OCI-LY7 (cell line): ENCODE measurements around the gene HSPBP1. TPM values are rescaled to one million over a fixed set of nuclear protein-coding genes. Genes with fewer than 3 reads are reported as not detected.
A peak's percentile ranks its signal among the peaks of the same experiment; 100 is the strongest.

Experiments
- BruUV-seq: library from RNA; stranded (reverse); fragments of 400-500 nt; replicated peaks from 2 replicates; lab custom pipeline; 2021; lab: Mats Ljungman, UMichigan
- CTCF ChIA-PET: fragments of 300-600 bp; sonication (Branson Sonifier 250); formaldehyde crosslinking; loops from one replicate; lab custom pipeline; 2022; ENCODE audit warnings: antibody characterized with exemption; ENCODE audit not compliant: unreplicated experiment; lab: Charles Lee
- POLR2A ChIA-PET: fragments of 300-600 bp; sonication (Branson Sonifier 250); formaldehyde crosslinking; loops from one replicate; lab custom pipeline; 2022; ENCODE audit warnings: antibody characterized with exemption; lab: Charles Lee
- DNase-seq: peaks from one replicate; pipeline ENCODE4 v3.0.0-alpha.2; 2015; ENCODE audit warnings: low spot score
- H2AFZ ChIP-seq: fragments of 200-600 bp; sonication (generic), shearing (Covaris generic); 2 replicates; pipeline ENCODE4 v1.6.1; 2014; ENCODE audit warnings: mild to moderate bottlenecking, antibody characterized with exemption, low read length, moderate library complexity
- H3K27ac ChIP-seq: fragments of 200-600 bp; sonication (generic); 2 replicates; pipeline ENCODE4 v1.5.1; 2014; ENCODE audit warnings: mixed run types, low read depth, mild to moderate bottlenecking, moderate library complexity, low read length, inconsistent platforms; ENCODE audit not compliant: poor library complexity, severe bottlenecking
- H3K36me3 ChIP-seq: fragments of 200-600 bp; sonication (generic); 2 replicates; pipeline ENCODE4 v1.6.1; 2014; ENCODE audit warnings: mild to moderate bottlenecking, antibody characterized with exemption, low read length, moderate library complexity, mixed read lengths; ENCODE audit not compliant: insufficient read depth
- H3K4me1 ChIP-seq: fragments of 200-600 bp; sonication (generic); 2 replicates; pipeline ENCODE4 v1.5.1; 2014; ENCODE audit warnings: mild to moderate bottlenecking, low read length; ENCODE audit not compliant: insufficient read depth, poor library complexity, severe bottlenecking
- H3K4me2 ChIP-seq: fragments of 200-600 bp; sonication (generic); 2 replicates; pipeline ENCODE4 v1.6.1; 2014; ENCODE audit warnings: mild to moderate bottlenecking, low read length
- H3K4me3 ChIP-seq: fragments of 200-600 bp; sonication (generic); 2 replicates; pipeline ENCODE4 v1.5.1; 2014; ENCODE audit warnings: mild to moderate bottlenecking, low read depth, low read length; ENCODE audit not compliant: poor library complexity, severe bottlenecking
- H3K79me2 ChIP-seq: fragments of 200-600 bp; sonication (generic); 2 replicates; pipeline ENCODE4 v1.6.1; 2016; ENCODE audit warnings: low read depth, mild to moderate bottlenecking, low read length, moderate library complexity, mixed read lengths; ENCODE audit not compliant: insufficient read depth
- H3K9me2 ChIP-seq: fragments of 200-600 bp; sonication (generic); 2 replicates; pipeline ENCODE4 v1.6.1; 2016; ENCODE audit warnings: mild to moderate bottlenecking, low read length, mixed read lengths; ENCODE audit not compliant: insufficient read depth
- H3K9me3 ChIP-seq: fragments of 200-600 bp; sonication (generic); 2 replicates; pipeline ENCODE4 v1.6.1; 2014; ENCODE audit warnings: mild to moderate bottlenecking, mixed run types, low read length, mixed read lengths
- H4K20me1 ChIP-seq: fragments of 200-600 bp; sonication (generic); 2 replicates; pipeline ENCODE4 v1.6.1; 2014; ENCODE audit warnings: mild to moderate bottlenecking, antibody characterized with exemption, low read length, moderate library complexity, mixed read lengths; ENCODE audit not compliant: insufficient read depth
- EZH2phosphoT487 ChIP-seq: fragments of 200-600 bp; sonication (generic); IDR thresholded peaks from 2 replicates; pipeline ENCODE4 v1.6.1; 2018; ENCODE audit warnings: low read depth, borderline replicate concordance, mild to moderate bottlenecking, mixed run types, antibody characterized with exemption, low read length, moderate library complexity, mixed read lengths
- intact Hi-C: fragments of 100-400 bp; cut with micrococcal nuclease; formaldehyde crosslinking; loops from one replicate; pipeline ENCODE4 v1.10.0; 2022; ENCODE audit not compliant: unreplicated experiment
- total RNA-seq, 2 experiments: library from RNA; depleted of rRNA in 1 of 2; stranded (reverse); fragments of >200 nt in 1 of 2; shearing (Covaris generic) in 1 of 2; gene quantifications; 2 replicates each; pipeline ENCODE4 v1.2.3, GENCODE V29; 2014 to 2022
- TF ChIP-seq, protein P1 (sequence below): fragments of 200-600 bp; sonication (generic); conservative IDR thresholded peaks from 2 replicates; pipeline ENCODE4 v1.5.1; 2014; ENCODE audit warnings: mild to moderate bottlenecking, antibody characterized with exemption, low read length, moderate library complexity, mixed read lengths

The HSPBP1 gene
- total RNA-seq, 2 experiments from 2014 or later = 38.7 to 41.3 TPM

DNA sequence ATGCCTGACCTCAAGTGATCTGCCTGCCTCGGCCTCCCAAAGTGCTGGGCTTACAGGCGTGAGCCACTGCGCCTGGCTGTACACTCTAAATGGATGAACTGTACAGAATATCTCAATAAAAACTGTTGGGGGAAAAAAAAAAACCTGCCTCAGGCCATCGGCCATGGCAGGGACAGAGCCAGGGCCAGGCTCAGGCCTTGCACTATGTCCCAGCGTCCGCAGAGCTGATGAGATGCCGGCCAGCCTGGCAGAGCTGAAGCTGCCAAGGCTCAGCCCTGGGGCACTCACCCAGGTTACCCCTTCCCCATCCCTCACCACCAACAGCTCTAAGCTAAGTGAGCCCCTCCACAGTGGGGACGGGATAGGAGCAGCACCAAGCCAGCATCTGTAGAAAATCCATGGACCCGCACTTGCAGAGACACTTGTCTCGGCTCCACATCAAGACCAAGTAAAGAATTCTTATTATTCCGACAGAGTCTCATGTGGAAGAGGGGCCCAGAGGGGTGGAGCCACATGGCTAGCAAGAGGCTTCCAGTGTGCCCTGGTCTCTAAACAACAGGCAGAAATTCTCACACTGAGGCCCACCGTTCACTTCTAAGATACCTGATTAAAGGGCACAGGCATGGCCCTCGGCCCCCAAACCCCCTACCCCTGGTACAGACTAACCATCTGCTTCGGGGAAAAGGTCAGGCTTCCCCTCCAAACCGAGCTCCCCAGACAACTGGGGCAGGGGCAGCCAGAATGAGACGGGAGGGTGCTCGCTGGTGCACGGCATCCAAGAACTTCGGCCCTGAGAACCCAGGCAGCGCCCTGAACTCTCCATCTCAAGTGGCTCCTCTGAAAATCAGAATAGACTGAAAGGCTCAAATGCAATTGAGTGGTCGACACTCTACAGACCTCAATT is 26.9 kb downstream of the HSPBP1 start:
- peak overlapping the region; percentile 98 for H3K4me2 ChIP-seq
- BruUV-seq = no TSS peak
- peak; percentile 23 for DNase-seq
- H3K36me3 ChIP-seq = peaks cover 89% of the 10 kb centered on the region
- intact Hi-C loops = no loop called here
- CTCF ChIA-PET = no interaction called here
- H3K27ac ChIP-seq = peak overlapping the region; percentile 97
- H4K20me1 ChIP-seq = peaks cover 22% of the 10 kb centered on the region
- no peaks in the 10 kb centered on the region for H3K9me3 ChIP-seq
- TF ChIP-seq, protein P1, sequence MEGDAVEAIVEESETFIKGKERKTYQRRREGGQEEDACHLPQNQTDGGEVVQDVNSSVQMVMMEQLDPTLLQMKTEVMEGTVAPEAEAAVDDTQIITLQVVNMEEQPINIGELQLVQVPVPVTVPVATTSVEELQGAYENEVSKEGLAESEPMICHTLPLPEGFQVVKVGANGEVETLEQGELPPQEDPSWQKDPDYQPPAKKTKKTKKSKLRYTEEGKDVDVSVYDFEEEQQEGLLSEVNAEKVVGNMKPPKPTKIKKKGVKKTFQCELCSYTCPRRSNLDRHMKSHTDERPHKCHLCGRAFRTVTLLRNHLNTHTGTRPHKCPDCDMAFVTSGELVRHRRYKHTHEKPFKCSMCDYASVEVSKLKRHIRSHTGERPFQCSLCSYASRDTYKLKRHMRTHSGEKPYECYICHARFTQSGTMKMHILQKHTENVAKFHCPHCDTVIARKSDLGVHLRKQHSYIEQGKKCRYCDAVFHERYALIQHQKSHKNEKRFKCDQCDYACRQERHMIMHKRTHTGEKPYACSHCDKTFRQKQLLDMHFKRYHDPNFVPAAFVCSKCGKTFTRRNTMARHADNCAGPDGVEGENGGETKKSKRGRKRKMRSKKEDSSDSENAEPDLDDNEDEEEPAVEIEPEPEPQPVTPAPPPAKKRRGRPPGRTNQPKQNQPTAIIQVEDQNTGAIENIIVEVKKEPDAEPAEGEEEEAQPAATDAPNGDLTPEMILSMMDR = no peak
- TF ChIP-seq EZH2phosphoT487 = no peak
- peaks cover 92% of the 10 kb centered on the region for H3K79me2 ChIP-seq
- H3K4me1 ChIP-seq = peaks cover 50% of the 10 kb centered on the region
- POLR2A ChIA-PET = interaction anchor here (0.7 kb wide), 1 partner anchor 25 kb away, joined by 3 read pairs; no protein-coding TSS in a partner anchor
- no peak overlapping the region for H2AFZ ChIP-seq
- no peaks in the 10 kb centered on the region for H3K9me2 ChIP-seq
- peak overlapping the region; percentile 78 for H3K4me3 ChIP-seq

DNA sequence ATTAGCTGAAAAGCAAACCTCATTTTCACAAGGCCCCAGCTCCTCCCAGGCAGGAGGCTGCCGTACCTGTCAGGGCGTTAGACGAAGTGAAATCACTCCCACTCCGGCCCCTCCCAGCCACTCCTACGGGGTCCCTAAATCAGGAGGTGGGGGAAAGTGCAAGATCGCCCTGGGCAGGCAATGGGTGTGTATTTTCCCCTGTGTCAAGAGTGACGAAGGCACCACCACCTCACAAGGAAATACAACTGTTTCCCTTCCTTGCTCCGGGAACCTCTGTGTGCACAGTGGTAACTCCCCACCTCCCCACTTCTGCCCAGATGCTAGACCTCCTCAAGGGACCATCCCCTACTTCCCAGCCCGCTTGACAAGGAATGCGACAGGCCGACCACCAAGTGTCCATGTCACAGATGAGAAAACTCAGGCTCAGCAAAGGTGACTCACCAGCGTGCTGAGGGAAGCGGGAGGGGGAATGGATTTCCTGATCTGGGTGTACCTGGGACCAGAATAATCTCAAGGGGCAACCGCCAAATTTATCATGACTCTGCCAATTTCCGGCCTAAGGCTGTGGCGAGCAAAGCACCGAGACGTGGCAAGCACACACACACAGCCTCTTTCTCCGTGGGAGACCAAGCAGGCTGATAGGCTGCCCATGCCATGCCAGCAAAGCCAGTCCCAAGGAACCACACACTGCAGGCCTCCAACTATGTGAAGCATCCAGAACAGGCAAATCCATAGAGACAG is 28.4 kb downstream of the HSPBP1 start:
- peak; percentile 52 for DNase-seq
- CTCF ChIA-PET = no interaction called here
- intact Hi-C loops = no loop called here
- no peaks in the 10 kb centered on the region for H3K9me2 ChIP-seq
- no peaks in the 10 kb centered on the region for H3K9me3 ChIP-seq
- BruUV-seq = no TSS peak
- H2AFZ ChIP-seq = no peak overlapping the region
- H3K79me2 ChIP-seq = peaks cover 87% of the 10 kb centered on the region
- peak overlapping the region; percentile 97 for H3K27ac ChIP-seq
- peaks cover 50% of the 10 kb centered on the region for H3K4me1 ChIP-seq
- H4K20me1 ChIP-seq = peaks cover 32% of the 10 kb centered on the region
- H3K36me3 ChIP-seq = peaks cover 89% of the 10 kb centered on the region
- H3K4me3 ChIP-seq = peak overlapping the region; percentile 58
- H3K4me2 ChIP-seq = peak overlapping the region; percentile 98
- POLR2A ChIA-PET = interaction anchor here (0.6 to 1.0 kb wide), 5 partner anchors 24 to 396 kb away, joined by 3 read pairs; no protein-coding TSS in a partner anchor
- no peak for TF ChIP-seq EZH2phosphoT487
- TF ChIP-seq, protein P1 = no peak
